Upper lobe of left lung (tissue), 6 donors: ENCODE measurements around the gene AREL1. TPM values are rescaled to one million over a fixed set of nuclear protein-coding genes. Genes with fewer than 3 reads are reported as not detected.

Source experiments
- ATAC-seq, 2 donors: fragments of 200-7000 bp; cut with Tn5 transposase; one replicate each; pipeline ENCODE4 v1.9.1; 2022; ENCODE audit warnings: mild to moderate bottlenecking in 2 of 2, moderate library complexity in 2 of 2; ENCODE audit not compliant: low FRiP score in 2 of 2
- DNase-seq, 2 donors: peaks; one replicate each; pipeline ENCODE4 v3.0.0-alpha.2; 2019 to 2020
- H3K27ac ChIP-seq, 4 donors: fragments of 200-600 bp; sonication (generic); one replicate each; pipeline ENCODE4 v1.5.1; 2016 to 2019
- H3K27me3 ChIP-seq, 4 donors: fragments of 200-600 bp; sonication (generic); one replicate each; pipeline ENCODE4 v1.5.1; 2017 to 2019
- H3K36me3 ChIP-seq, 4 donors: fragments of 200-600 bp; sonication (generic); one replicate each; pipeline ENCODE4 v1.5.1; 2016 to 2019
- H3K4me1 ChIP-seq, 4 donors: fragments of 200-600 bp; sonication (generic); one replicate each; pipeline ENCODE4 v1.5.1; 2018 to 2019
- H3K4me3 ChIP-seq, 4 donors: fragments of 200-600 bp; sonication (generic); one replicate each; pipeline ENCODE4 v1.5.1; 2017 to 2019; ENCODE audit warnings: mild to moderate bottlenecking in 2 of 4, moderate library complexity in 1 of 4
- H3K9me3 ChIP-seq, 4 donors: fragments of 200-600 bp; sonication (generic); one replicate each; pipeline ENCODE4 v1.5.1; 2018 to 2019
- EP300 ChIP-seq, 4 donors: sonication (generic); formaldehyde crosslinking; IDR thresholded peaks; one replicate each; pipeline ENCODE4 v1.5.1; 2017; ENCODE audit warnings: antibody characterized with exemption in 4 of 4, control low read depth in 2 of 4
- POLR2A ChIP-seq, 4 donors: fragments of 450-650 bp; IDR thresholded peaks; one replicate each; pipeline ENCODE4 v1.5.1; 2016 to 2017; ENCODE audit warnings: antibody characterized with exemption in 4 of 4, mild to moderate bottlenecking in 2 of 4
- POLR2AphosphoS5 ChIP-seq, 2 donors: sonication (generic); formaldehyde crosslinking; IDR thresholded peaks; one replicate each; pipeline ENCODE4 v1.5.1; 2017; ENCODE audit warnings: antibody characterized with exemption in 2 of 2
- WGBS, 2 donors: methylation state at CpG; one replicate each; pipeline ENCODE4 v1.1.5; 2017 to 2018; 5-methylcytosine and 5-hydroxymethylcytosine counted together
- total RNA-seq, 6 donors: library from RNA; depleted of rRNA in 4 of 6; stranded (reverse); fragments of >200 nt in 4 of 6; gene quantifications; one replicate each; pipeline versions ENCODE4 v1.1.0 to v1.2.1, GENCODE V29; 2016 to 2021
- TF ChIP-seq, protein P1 (sequence below), 6 experiments: fragments of 450-650 bp in 4 of 6; fragments of 200-600 bp in 2 of 6; sonication (generic) in 2 of 6; IDR thresholded peaks; one replicate each; pipeline ENCODE4 v1.5.1; 2016 to 2019; ENCODE audit warnings: antibody characterized with exemption in 6 of 6
- donor health status: DM: no; HTN: no; CAD: no; lungs with moderate emphysema.
- donor health status: DM: no; HTN: yes; CAD: no; lungs with severe emphysema.

Gene AREL1
- total RNA-seq, 6 donors from 2014 or later, result 13.5 to 44.0 (median 28.9) TPM

DNA sequence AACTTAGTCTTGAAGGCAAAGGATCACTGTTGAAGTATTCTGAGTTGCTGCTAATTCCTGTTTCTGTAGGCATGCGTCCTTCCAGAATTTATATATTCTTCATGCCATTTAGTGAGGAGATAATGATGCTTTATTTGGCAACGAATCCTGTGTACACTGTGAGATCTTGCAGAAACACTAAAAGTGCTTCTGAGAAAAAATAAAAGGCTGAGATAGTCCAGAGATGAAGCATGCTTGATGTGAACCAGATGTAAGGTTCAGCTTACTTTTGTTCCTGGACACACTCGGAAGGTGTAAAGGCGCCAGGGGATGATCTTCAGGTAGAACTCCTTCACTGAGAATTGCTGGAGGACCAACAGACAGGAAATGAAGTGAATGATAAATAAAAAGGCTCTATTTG lies 39.1 kb downstream of the AREL1 start:
- TF ChIP-seq POLR2AphosphoS5 (IDR thresholded peaks at IDR 0.05) (no peak), EP300 (IDR thresholded peaks at IDR 0.05) (no peak), POLR2A (IDR thresholded peaks at IDR 0.05) (no peak)
- TF ChIP-seq, protein P1, sequence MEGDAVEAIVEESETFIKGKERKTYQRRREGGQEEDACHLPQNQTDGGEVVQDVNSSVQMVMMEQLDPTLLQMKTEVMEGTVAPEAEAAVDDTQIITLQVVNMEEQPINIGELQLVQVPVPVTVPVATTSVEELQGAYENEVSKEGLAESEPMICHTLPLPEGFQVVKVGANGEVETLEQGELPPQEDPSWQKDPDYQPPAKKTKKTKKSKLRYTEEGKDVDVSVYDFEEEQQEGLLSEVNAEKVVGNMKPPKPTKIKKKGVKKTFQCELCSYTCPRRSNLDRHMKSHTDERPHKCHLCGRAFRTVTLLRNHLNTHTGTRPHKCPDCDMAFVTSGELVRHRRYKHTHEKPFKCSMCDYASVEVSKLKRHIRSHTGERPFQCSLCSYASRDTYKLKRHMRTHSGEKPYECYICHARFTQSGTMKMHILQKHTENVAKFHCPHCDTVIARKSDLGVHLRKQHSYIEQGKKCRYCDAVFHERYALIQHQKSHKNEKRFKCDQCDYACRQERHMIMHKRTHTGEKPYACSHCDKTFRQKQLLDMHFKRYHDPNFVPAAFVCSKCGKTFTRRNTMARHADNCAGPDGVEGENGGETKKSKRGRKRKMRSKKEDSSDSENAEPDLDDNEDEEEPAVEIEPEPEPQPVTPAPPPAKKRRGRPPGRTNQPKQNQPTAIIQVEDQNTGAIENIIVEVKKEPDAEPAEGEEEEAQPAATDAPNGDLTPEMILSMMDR (IDR thresholded peaks at IDR 0.05), result no peak
- H3K9me3 ChIP-seq, result no peaks in the 10 kb centered on the region
- no peak for DNase-seq
- no peaks in the 10 kb centered on the region for H3K27me3 ChIP-seq
- 84 to 86% methylated on average over 4 of the region's 4 CpGs for WGBS, 2 donors
- peaks cover 27 to 81% (median 67%) of the 10 kb centered on the region in 4 donors for H3K36me3 ChIP-seq
- no peak overlapping the region for H3K27ac ChIP-seq
- no peak for ATAC-seq
- no peaks in the 10 kb centered on the region for H3K4me1 ChIP-seq
- no peak overlapping the region for H3K4me3 ChIP-seq

DNA sequence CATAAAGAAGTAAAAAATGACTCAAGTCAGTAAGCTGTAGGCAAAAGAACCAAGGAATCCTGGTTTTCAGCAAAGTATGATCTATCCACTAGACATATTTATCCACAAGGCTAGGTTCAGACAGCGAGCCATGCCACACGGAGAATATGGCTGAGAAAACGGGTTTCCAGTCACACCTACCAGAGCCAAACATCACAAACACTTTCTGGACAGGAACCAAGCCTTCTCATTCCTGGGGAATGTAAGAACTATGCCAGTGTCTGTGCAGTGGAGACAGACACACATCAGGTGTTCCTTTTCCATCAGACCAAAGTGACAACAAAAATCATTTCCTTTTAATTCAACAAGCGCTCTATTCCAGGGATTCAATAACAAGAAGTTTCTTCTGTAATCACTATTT lies 41.1 kb downstream of the AREL1 start:
- ATAC-seq (peak; percentile 36 to 43), DNase-seq (no peak)
- peak; percentile 12 to 31 for TF ChIP-seq POLR2AphosphoS5 (IDR thresholded peaks at IDR 0.05)
- no peak for TF ChIP-seq EP300 (IDR thresholded peaks at IDR 0.05)
- no peak for TF ChIP-seq POLR2A (IDR thresholded peaks at IDR 0.05)
- TF ChIP-seq, protein P1 (IDR thresholded peaks at IDR 0.05), result no peak
- no peaks in the 10 kb centered on the region for H3K9me3 ChIP-seq
- no peaks in the 10 kb centered on the region for H3K4me1 ChIP-seq
- no peak overlapping the region for H3K27ac ChIP-seq
- WGBS, 2 donors, result 78 to 90% methylated on average over 4 of the region's 4 CpGs
- H3K4me3 ChIP-seq, result no peak overlapping the region
- no peaks in the 10 kb centered on the region for H3K27me3 ChIP-seq
- peaks cover 31 to 97% (median 79%) of the 10 kb centered on the region in 4 donors for H3K36me3 ChIP-seq

DNA sequence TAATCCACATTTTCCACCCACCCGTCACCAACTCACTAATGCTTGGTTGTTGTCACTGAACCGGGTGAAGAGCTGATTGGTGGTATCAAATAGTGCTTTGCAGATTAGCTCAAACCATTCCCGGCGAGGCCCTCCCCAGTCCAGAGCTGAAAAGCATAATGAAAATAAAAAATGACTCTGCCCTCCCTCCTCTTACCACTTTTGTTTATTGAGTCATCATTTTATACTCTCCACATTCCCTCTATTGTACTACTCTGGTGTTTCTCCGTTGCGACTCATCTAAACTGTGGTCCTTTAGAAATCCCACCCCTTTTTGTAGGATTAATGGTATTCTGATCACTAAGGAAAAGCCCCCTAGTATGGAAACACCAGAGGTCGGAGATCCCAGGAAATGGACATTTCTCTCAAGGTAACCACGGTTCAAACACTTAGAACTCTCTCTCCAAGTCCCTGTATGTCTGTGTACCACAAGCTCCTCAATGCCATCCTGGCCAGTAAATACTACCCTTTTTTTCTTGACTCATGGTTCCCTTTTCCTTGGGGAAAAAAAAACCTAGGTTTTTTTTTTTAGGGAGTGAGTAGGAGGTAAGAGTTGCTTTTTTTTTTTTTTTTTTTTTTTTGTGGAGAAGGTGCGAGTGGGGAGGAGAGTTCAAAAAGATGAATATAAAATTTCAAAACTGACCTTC lies 42.0 kb downstream of the AREL1 start:
- TF ChIP-seq EP300 (IDR thresholded peaks at IDR 0.05) (no peak), POLR2AphosphoS5 (IDR thresholded peaks at IDR 0.05) (no peak), POLR2A (IDR thresholded peaks at IDR 0.05) (no peak)
- TF ChIP-seq, protein P1 (IDR thresholded peaks at IDR 0.05), result no peak
- no peak for DNase-seq
- no peak overlapping the region for H3K4me3 ChIP-seq
- WGBS, 2 donors, result 89 to 94% methylated on average over 9 of the region's 9 CpGs
- H3K27me3 ChIP-seq, result no peaks in the 10 kb centered on the region
- no peak for ATAC-seq
- H3K9me3 ChIP-seq, result no peaks in the 10 kb centered on the region
- peak overlapping the region in 1 of 4 donors; percentile 23 for H3K27ac ChIP-seq
- H3K4me1 ChIP-seq, result no peaks in the 10 kb centered on the region
- peaks cover 24 to 98% (median 75%) of the 10 kb centered on the region in 4 donors for H3K36me3 ChIP-seq

DNA sequence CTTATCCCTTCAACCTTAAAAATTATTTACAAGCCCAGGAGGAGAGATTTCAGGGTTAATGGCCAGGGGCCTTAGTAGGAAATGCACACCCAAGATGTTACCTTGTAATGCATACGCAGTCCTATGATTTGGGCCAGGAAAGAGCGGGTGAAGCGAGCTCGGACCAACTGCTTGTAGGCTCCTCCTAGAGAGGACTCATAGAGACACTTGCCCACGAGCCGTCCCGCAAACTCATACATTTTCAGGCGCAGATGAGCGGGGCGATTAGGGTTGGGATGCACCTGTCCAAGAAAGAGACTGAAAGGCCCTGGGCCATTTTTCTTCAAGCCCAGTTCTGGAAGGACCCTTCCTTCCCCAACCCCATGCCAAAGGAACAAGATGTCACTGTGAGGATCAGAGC lies 43.0 kb downstream of the AREL1 start:
- Histone ChIP-seq H3K27ac (no peak overlapping the region), H3K27me3 (no peaks in the 10 kb centered on the region), H3K4me1 (no peaks in the 10 kb centered on the region), H3K4me3 (no peak overlapping the region), H3K9me3 (no peaks in the 10 kb centered on the region), H3K36me3 (peaks cover 15 to 98% (median 71%) of the 10 kb centered on the region in 4 donors)
- WGBS, 2 donors, result 94 to 97% methylated on average over 10 of the region's 10 CpGs
- DNase-seq (no peak), ATAC-seq (peak in 1 of 2 donors; percentile 34)
- TF ChIP-seq EP300 (IDR thresholded peaks at IDR 0.05), result no peak
- TF ChIP-seq, protein P1 (IDR thresholded peaks at IDR 0.05), result no peak

DNA sequence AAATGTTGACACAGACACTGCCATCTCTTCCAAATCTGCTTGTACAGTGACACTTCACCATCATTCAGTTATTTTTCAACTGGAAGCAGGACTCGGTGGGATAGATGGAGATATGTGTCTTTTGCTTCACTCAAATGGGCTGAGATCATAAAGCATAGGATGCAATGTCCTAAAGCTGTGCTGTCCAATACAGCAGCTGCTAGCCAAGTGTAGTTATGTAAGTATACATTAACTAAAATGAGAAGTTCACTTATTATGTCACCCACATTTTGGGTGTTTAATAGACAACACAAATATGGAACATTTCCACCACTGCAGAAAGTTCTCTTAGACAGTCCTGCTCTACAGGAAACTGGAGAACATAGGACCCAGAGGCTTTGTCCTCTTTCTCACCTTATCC lies 43.6 kb downstream of the AREL1 start:
- Histone ChIP-seq H3K9me3 (no peaks in the 10 kb centered on the region), H3K36me3 (peaks cover 15 to 96% (median 67%) of the 10 kb centered on the region in 4 donors), H3K4me1 (no peaks in the 10 kb centered on the region), H3K27ac (no peak overlapping the region), H3K4me3 (no peak overlapping the region), H3K27me3 (no peaks in the 10 kb centered on the region)
- DNase-seq (no peak), ATAC-seq (no peak)
- WGBS, 2 donors, result 96 to 100% methylated on average over 1 of the region's 1 CpG
- TF ChIP-seq EP300 (IDR thresholded peaks at IDR 0.05), result no peak
- TF ChIP-seq POLR2A (IDR thresholded peaks at IDR 0.05), result no peak
- no peak for TF ChIP-seq POLR2AphosphoS5 (IDR thresholded peaks at IDR 0.05)
- TF ChIP-seq, protein P1 (IDR thresholded peaks at IDR 0.05), result no peak
